LNCAP (cell line): ENCODE measurements around the gene ERP27.

Source experiments
- CTCF ChIP-seq: fragments of 450-650 bp; IDR thresholded peaks from 2 replicates; pipeline ENCODE4 v1.5.1; 2017; ENCODE audit warnings: mild to moderate bottlenecking

ERP27 gene

GRCh38 chr12:14959463-14959862, 21.1 kb upstream of the ERP27 start:
- TF ChIP-seq CTCF, result no peak

GRCh38 chr12:14959126-14959440, 20.7 kb upstream of the ERP27 start:
- TF ChIP-seq CTCF, result no peak

- no peak for TF ChIP-seq CTCF
These were observed 20.2 kb upstream of the ERP27 start for GRCh38 chr12:14958361-14959125.

- no peak for TF ChIP-seq CTCF
These were observed 19.3 kb upstream of the ERP27 start for GRCh38 chr12:14957551-14958168.

GRCh38 chr12:14956905-14957304, 18.6 kb upstream of the ERP27 start:
- no peak for TF ChIP-seq CTCF

- TF ChIP-seq CTCF, result no peak
These were observed 17.9 kb upstream of the ERP27 start for GRCh38 chr12:14956024-14956891.

- TF ChIP-seq CTCF, result no peak
These were observed 15.9 kb upstream of the ERP27 start for GRCh38 chr12:14954269-14954668.
